ENCODE measurements around the gene PPP2R2B.

Gene PPP2R2B

GRCh38 chr5:146553446-146553845, 325.1 kb downstream of the PPP2R2B start:
- Histone ChIP-seq H3K4me3 (ENCODE audit: low read depth, low read length) (no peak overlapping the region), H3K27me3 (ENCODE audit: control insufficient read depth, insufficient read depth, low read length) (no peaks in the 10 kb centered on the region), H3K4me2 (ENCODE audit: low read length) (no peak overlapping the region), H3K9me3 (ENCODE audit: control insufficient read depth, low read length) (no peaks in the 10 kb centered on the region), H3K36me3 (ENCODE audit: control insufficient read depth, insufficient read depth, low read length) (no peaks in the 10 kb centered on the region), H3K79me2 (no peaks in the 10 kb centered on the region), H3K27ac (no peak overlapping the region), H2AFZ (no peak overlapping the region), H3K9ac (no peak overlapping the region), H3K4me1 (no peaks in the 10 kb centered on the region)
- no peak for TF ChIP-seq CTCF (IDR thresholded peaks at IDR 0.05)

GRCh38 chr5:146549615-146550014, 328.9 kb downstream of the PPP2R2B start:
- H3K36me3 ChIP-seq (ENCODE audit: control insufficient read depth, insufficient read depth, low read length), result no peaks in the 10 kb centered on the region
- no peak for TF ChIP-seq CTCF (IDR thresholded peaks at IDR 0.05)

GRCh38 chr5:146548781-146549449, 329.6 kb downstream of the PPP2R2B start:
- no peaks in the 10 kb centered on the region for H3K4me1 ChIP-seq
- H3K36me3 ChIP-seq (ENCODE audit: control insufficient read depth, insufficient read depth, low read length), result no peaks in the 10 kb centered on the region
- no peak overlapping the region for H2AFZ ChIP-seq
- H3K27me3 ChIP-seq (ENCODE audit: control insufficient read depth, insufficient read depth, low read length), result no peaks in the 10 kb centered on the region
- H3K4me3 ChIP-seq (ENCODE audit: low read depth, low read length), result no peak overlapping the region
- no peak overlapping the region for H3K4me2 ChIP-seq (ENCODE audit: low read length)
- H3K9me3 ChIP-seq (ENCODE audit: control insufficient read depth, low read length), result no peaks in the 10 kb centered on the region
- H3K79me2 ChIP-seq, result no peaks in the 10 kb centered on the region
- H3K27ac ChIP-seq, result no peak overlapping the region
- H3K9ac ChIP-seq, result no peak overlapping the region
- no peak for TF ChIP-seq CTCF (IDR thresholded peaks at IDR 0.05)

More at GRCh38 chr5:146549615-146550014, 328.9 kb downstream of the PPP2R2B start:
- Histone ChIP-seq H3K9me3 (ENCODE audit: control insufficient read depth, low read length) (no peaks in the 10 kb centered on the region), H3K79me2 (no peaks in the 10 kb centered on the region), H3K9ac (no peak overlapping the region), H3K4me2 (ENCODE audit: low read length) (no peak overlapping the region), H3K4me1 (no peaks in the 10 kb centered on the region), H3K27ac (no peak overlapping the region), H2AFZ (no peak overlapping the region), H3K4me3 (ENCODE audit: low read depth, low read length) (no peak overlapping the region), H3K27me3 (ENCODE audit: control insufficient read depth, insufficient read depth, low read length) (no peaks in the 10 kb centered on the region)

GRCh38 chr5:146544232-146544631, 334.3 kb downstream of the PPP2R2B start:
- no peak for TF ChIP-seq CTCF (IDR thresholded peaks at IDR 0.05)
- H3K4me1 ChIP-seq, result no peaks in the 10 kb centered on the region
- H3K36me3 ChIP-seq (ENCODE audit: control insufficient read depth, insufficient read depth, low read length), result no peaks in the 10 kb centered on the region
- H2AFZ ChIP-seq, result no peak overlapping the region
- no peaks in the 10 kb centered on the region for H3K9me3 ChIP-seq (ENCODE audit: control insufficient read depth, low read length)
- no peaks in the 10 kb centered on the region for H3K27me3 ChIP-seq (ENCODE audit: control insufficient read depth, insufficient read depth, low read length)
- no peak overlapping the region for H3K27ac ChIP-seq
- no peak overlapping the region for H3K4me3 ChIP-seq (ENCODE audit: low read depth, low read length)
- no peaks in the 10 kb centered on the region for H3K79me2 ChIP-seq
- no peak overlapping the region for H3K4me2 ChIP-seq (ENCODE audit: low read length)
- H3K9ac ChIP-seq, result no peak overlapping the region

All from parathyroid adenoma (tissue), 2 donors.